GM18867 (cell line): Measurements from ENCODE around the gene NOTUM.
"Not testable (repeated sequence)": the region's sequence is repeated elsewhere in the genome, so short reads cannot be mapped to it uniquely, and the experiment has no call there.

Experiments
- ATAC-seq: cut with Tn5 transposase; IDR thresholded peaks from one replicate; pipeline ENCODE4 v1.9.1; 2021; ENCODE audit warnings: mild to moderate bottlenecking, moderate library complexity; ENCODE audit not compliant: unreplicated experiment

The NOTUM gene

GRCh38 chr17:81958633-81959342, 2.2 kb downstream of the NOTUM start:
- ATAC-seq, result no peak

- no peak for ATAC-seq
These were observed 3.1 kb downstream of the NOTUM start for GRCh38 chr17:81957691-81958432.

GRCh38 chr17:81956607-81957589, 4.1 kb downstream of the NOTUM start:
- no peak for ATAC-seq

GRCh38 chr17:81955756-81956544, 5.0 kb downstream of the NOTUM start:
- ATAC-seq, result no peak

- no peak for ATAC-seq
These were observed 5.8 kb downstream of the NOTUM start for GRCh38 chr17:81955058-81955681.

- ATAC-seq, result no peak
These were observed 6.6 kb downstream of the NOTUM start for GRCh38 chr17:81954131-81955057.

- not testable (repeated sequence) for ATAC-seq
These were observed 7.5 kb downstream of the NOTUM start for GRCh38 chr17:81953443-81953842.

GRCh38 chr17:81952792-81953228, 8.2 kb downstream of the NOTUM start:
- no peak for ATAC-seq

- no peak for ATAC-seq
These were observed 9.0 kb downstream of the NOTUM start for GRCh38 chr17:81951785-81952684.

- ATAC-seq, result no peak
These were observed 10.5 kb downstream of the NOTUM start for GRCh38 chr17:81950501-81950900.

- no peak for ATAC-seq
These were observed 12.2 kb downstream of the NOTUM start for GRCh38 chr17:81948635-81949378.

GRCh38 chr17:81947189-81947588, 13.8 kb downstream of the NOTUM start, which contains the start of gene MYADML2:
TSS of gene MYADML2 (minus strand) at chr17:81947233. CDS start at chr17:81941741, 5,492 bp downstream.
- no peak for ATAC-seq

- ATAC-seq, result no peak
These were observed 16.1 kb downstream of the NOTUM start for GRCh38 chr17:81944858-81945257.

- no peak for ATAC-seq
These were observed 18.8 kb downstream of the NOTUM start for GRCh38 chr17:81942167-81942553.

GRCh38 chr17:81941484-81942166, 19.4 kb downstream of the NOTUM start:
- no peak for ATAC-seq
